Subcutaneous adipose tissue (tissue), 4 donors: ENCODE data around the gene CCDC141. TPM values are rescaled to one million over a fixed set of nuclear protein-coding genes. Genes with fewer than 3 reads are reported as not detected.

Source experiments
- CTCF ChIP-seq: fragments of 450-650 bp; IDR thresholded peaks from one replicate; pipeline ENCODE4 v1.5.1; 2016; ENCODE audit warnings: low read depth, mild to moderate bottlenecking, control low read depth, antibody characterized with exemption, moderate library complexity
- total RNA-seq, 4 donors: library from RNA; depleted of rRNA; stranded (reverse); fragments of >200 nt; gene quantifications; one replicate each; pipeline ENCODE4 v1.1.0, GENCODE V29; 2016

CCDC141 gene
- total RNA-seq, 4 donors from 2014 or later: 5.4 to 26.4 (median 16.7) TPM

GRCh38 chr2:178951266-178952006, 98.5 kb downstream of the CCDC141 start:
- no peak for TF ChIP-seq CTCF

- TF ChIP-seq CTCF: no peak
These were observed 100.4 kb downstream of the CCDC141 start for GRCh38 chr2:178949584-178949983.

GRCh38 chr2:178949151-178949550, 100.8 kb downstream of the CCDC141 start:
- no peak for TF ChIP-seq CTCF

- no peak for TF ChIP-seq CTCF
These were observed 102.9 kb downstream of the CCDC141 start for GRCh38 chr2:178947006-178947405.

- no peak for TF ChIP-seq CTCF
These were observed 103.4 kb downstream of the CCDC141 start for GRCh38 chr2:178946494-178946893.

GRCh38 chr2:178943745-178944144, 106.2 kb downstream of the CCDC141 start:
- no peak for TF ChIP-seq CTCF

GRCh38 chr2:178934571-178934970, 115.4 kb downstream of the CCDC141 start:
- no peak for TF ChIP-seq CTCF
